ENCODE measurements around the gene FAM13C. TPM values are rescaled to one million over a fixed set of nuclear protein-coding genes. Genes with fewer than 3 reads are reported as not detected.

Gene FAM13C
- total RNA-seq, 4 donors from 2014 or later, result 11.4 to 29.5 (median 22.0) TPM

DNA sequence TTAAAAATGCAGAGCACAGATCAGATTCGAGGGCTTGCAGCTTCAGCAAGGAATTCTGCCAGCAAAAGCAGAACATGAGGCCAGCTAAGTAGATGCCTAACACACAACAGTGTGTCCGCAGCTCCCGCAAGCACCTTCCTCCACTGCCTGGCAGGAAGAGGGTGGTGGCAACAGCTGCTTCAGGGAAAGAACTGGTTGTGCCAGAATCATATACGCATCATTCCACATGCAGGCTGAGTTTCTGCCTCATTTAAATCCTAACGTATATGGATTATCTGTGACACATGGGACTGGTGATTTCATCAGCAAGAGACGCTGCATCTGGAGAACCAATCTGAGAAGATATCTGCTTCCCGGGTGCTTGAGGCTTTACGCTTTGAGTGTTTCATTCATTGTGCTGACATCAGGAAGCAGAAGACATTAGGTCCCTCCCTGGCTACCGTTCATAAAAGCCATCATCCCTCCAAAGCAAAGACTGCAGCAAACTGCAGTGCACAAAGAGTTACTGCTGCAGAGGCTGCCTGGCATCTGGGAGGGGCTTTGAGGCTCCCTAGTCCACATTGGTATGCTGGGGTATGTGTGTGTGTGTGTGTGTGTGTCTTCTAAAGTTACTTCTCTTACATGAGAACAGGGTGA lies 78.8 kb downstream of the FAM13C start:
- TF ChIP-seq, protein P1, sequence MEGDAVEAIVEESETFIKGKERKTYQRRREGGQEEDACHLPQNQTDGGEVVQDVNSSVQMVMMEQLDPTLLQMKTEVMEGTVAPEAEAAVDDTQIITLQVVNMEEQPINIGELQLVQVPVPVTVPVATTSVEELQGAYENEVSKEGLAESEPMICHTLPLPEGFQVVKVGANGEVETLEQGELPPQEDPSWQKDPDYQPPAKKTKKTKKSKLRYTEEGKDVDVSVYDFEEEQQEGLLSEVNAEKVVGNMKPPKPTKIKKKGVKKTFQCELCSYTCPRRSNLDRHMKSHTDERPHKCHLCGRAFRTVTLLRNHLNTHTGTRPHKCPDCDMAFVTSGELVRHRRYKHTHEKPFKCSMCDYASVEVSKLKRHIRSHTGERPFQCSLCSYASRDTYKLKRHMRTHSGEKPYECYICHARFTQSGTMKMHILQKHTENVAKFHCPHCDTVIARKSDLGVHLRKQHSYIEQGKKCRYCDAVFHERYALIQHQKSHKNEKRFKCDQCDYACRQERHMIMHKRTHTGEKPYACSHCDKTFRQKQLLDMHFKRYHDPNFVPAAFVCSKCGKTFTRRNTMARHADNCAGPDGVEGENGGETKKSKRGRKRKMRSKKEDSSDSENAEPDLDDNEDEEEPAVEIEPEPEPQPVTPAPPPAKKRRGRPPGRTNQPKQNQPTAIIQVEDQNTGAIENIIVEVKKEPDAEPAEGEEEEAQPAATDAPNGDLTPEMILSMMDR (IDR thresholded peaks at IDR 0.05; ENCODE audit: low read depth), result no peak

DNA sequence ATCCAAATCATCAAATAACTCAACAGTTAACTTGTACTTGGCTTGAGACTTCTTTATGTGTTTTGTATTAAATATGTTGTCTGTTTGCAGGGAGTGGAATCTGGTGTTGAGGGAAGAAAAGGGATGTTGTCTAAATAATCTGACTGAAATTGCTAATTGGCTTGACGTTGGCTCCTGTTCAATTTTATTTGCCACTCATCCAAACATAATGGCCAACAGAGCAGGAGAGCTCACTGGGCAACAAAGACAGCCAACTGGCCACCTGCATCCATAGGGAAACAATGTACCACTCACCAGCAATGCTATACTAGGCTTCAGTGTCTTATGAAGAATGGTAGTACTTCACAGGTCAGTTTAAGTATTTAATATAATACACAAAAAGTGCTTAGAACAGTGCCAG lies 80.5 kb downstream of the FAM13C start:
- TF ChIP-seq, protein P1 (IDR thresholded peaks at IDR 0.05; ENCODE audit: low read depth), result no peak

DNA sequence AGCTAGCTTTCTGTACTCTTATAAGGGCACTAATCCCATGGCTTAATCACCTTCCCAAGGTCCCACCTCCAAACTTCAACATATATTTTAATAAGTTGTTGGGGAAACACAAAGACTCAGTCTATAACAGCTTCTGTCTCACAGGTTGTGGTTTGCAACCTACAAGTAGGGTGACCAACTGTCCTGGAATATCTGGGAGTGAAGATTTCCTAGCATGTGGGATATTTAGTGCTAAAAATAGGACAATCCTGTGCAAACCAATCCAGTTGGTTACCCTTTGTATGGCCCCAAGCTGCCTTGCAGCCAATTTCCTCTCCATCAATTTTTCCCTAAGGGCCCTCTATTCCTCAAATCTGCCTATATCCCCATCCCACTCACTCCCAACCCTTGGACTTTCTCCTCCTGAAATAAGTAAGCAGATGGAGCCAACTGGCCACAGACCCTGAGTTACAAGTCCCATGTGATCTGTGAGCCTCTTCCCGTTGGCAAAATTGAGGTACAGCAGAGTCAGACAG lies 82.3 kb downstream of the FAM13C start:
- TF ChIP-seq, protein P1 (IDR thresholded peaks at IDR 0.05; ENCODE audit: low read depth), result no peak

DNA sequence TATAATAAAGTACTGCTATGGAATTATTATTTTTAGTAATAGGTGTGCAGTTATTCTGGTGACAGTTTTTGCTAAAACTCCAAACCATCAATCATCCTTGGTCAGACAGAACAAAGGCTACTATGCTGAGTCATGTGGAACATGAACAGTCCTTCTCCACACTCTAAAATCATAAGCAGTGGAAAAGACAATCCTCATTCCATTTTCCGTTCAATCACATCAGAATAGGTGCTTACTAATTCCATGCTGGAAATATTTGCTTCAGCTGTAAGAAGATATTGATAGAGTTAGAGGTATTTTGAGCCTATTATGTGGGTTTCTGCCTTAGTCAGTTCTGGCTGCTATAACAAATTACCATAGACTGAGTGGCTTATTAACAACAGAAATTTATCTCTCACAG lies 82.9 kb downstream of the FAM13C start:
- TF ChIP-seq, protein P1 (IDR thresholded peaks at IDR 0.05; ENCODE audit: low read depth), result no peak

DNA sequence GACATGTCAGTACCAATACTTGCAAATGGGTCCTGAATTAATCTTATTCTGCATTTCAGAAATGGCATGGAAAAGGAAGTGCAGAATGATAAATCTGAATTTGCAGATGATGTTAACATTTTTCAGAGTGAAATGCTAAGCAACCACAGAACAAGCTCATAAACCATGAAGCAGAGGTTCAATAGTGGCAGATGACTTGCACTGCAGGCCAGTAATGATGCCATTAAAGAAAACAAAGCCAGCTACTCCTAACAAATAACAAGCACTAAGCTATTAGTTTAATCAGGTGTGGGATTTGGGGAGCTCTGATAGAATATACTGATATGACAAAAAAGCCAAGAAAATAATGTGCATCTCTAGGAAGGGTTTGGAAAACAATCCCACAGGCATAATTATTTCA lies 85.4 kb downstream of the FAM13C start:
- TF ChIP-seq, protein P1 (IDR thresholded peaks at IDR 0.05; ENCODE audit: low read depth), result no peak

DNA sequence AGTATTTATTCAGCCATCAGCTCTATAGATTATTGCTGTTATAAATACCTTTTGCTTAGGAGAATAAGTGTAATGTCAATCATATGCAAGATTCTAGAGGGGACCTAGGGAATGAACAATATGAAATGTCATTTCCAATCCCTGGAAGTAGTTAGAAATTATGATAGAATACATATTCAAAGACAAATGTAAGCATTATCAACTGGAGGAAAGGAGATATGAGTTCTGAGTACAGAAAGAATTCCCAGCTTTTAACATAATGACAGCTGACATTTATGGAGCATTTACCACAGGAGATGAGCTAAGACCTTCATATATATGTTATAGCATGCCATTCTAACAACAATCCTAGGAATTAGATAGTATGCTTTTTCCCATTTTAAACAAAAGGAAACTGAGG lies 86.2 kb downstream of the FAM13C start:
- TF ChIP-seq, protein P1 (IDR thresholded peaks at IDR 0.05; ENCODE audit: low read depth), result no peak

DNA sequence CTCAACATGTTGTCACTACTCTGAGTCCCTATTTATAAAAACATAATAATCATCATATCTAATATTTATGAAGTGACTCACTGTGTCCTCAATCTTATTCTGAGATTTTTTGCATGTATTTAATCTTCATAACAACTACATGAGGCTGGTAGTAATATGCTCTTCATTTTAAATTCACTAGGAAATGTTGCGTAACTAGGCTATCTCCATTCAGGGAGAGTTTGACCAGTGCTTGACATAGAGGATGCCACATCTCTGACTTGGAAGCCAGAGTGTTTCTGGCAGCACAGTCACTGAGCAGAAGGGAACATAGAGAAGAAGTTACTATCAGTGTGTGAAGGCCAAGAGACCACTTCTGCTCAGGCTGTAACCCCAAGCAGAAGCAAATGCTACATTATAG lies 88.9 kb downstream of the FAM13C start:
- TF ChIP-seq, protein P1 (IDR thresholded peaks at IDR 0.05; ENCODE audit: low read depth), result no peak
